Naive thymus-derived CD4-positive, alpha-beta T cell (primary cell): Measurements from ENCODE around the gene NAMPT. TPM values are rescaled to one million over a fixed set of nuclear protein-coding genes. Genes with fewer than 3 reads are reported as not detected.

ENCODE experiments used
- ATAC-seq: fragments of 150-1000 bp; cut with Tn5 transposase; 2 replicates; pipeline ENCODE4 v1.10.0; 2021; ENCODE audit warnings: mild to moderate bottlenecking, moderate library complexity
- CTCF ChIA-PET: fragments of 350-600 bp; sonication (Branson Sonifier 250); formaldehyde crosslinking; loops from one replicate; lab custom pipeline; 2021; ENCODE audit warnings: antibody characterized with exemption; lab: Charles Lee
- POLR2A ChIA-PET: fragments of 350-600 bp; sonication (Branson Sonifier 250); formaldehyde crosslinking; loops from one replicate; lab custom pipeline; 2021; ENCODE audit warnings: antibody characterized with exemption, inconsistent platforms; lab: Charles Lee
- DNase-seq, 9 donors: peaks; one replicate each; pipeline versions ENCODE4 v3.0.0 to v3.0.0-alpha.2; 2020 to 2022; ENCODE audit warnings: mixed read lengths in 1 of 9
- H3K27ac ChIP-seq: one replicate; pipeline ENCODE4 v1.7.0; 2013; ENCODE audit warnings: mild to moderate bottlenecking, low read depth, low read length, moderate library complexity
- H3K27me3 ChIP-seq, 2 donors: one replicate each; pipeline ENCODE4 v1.7.0; 2013; ENCODE audit warnings: low read length in 2 of 2, mild to moderate bottlenecking in 2 of 2, moderate library complexity in 2 of 2; ENCODE audit not compliant: control insufficient read depth in 2 of 2, insufficient read depth in 2 of 2
- H3K36me3 ChIP-seq, 3 experiments: 1 replicate in 2 of 3; 2 replicates in 1 of 3; pipeline ENCODE4 v1.7.0; 2013; ENCODE audit warnings: low read length in 3 of 3, mild to moderate bottlenecking in 3 of 3, moderate library complexity in 1 of 3; ENCODE audit not compliant: insufficient read depth in 3 of 3, control insufficient read depth in 2 of 3
- H3K4me1 ChIP-seq, 2 donors: one replicate each; pipeline ENCODE4 v1.7.0; 2013; ENCODE audit warnings: low read length in 2 of 2, mild to moderate bottlenecking in 2 of 2, moderate library complexity in 1 of 2; ENCODE audit not compliant: control insufficient read depth in 2 of 2, insufficient read depth in 2 of 2
- H3K4me3 ChIP-seq: 2 replicates; pipeline ENCODE4 v1.7.0; 2013; ENCODE audit warnings: mild to moderate bottlenecking, low read length
- H3K9me3 ChIP-seq, 3 experiments: 1 replicate in 2 of 3; 2 replicates in 1 of 3; pipeline ENCODE4 v1.7.0; 2013; ENCODE audit warnings: low read length in 3 of 3; ENCODE audit not compliant: control insufficient read depth in 2 of 3
- H3K27ac Mint-ChIP-seq, 9 donors: one replicate each; pipeline ENCODE4 v1.8.0; 2020 to 2022; ENCODE audit warnings: mixed read lengths in 9 of 9, mild to moderate bottlenecking in 8 of 9, moderate library complexity in 5 of 9, inconsistent platforms in 2 of 9
- H3K27me3 Mint-ChIP-seq, 5 donors: one replicate each; pipeline ENCODE4 v1.8.0; 2021 to 2022; ENCODE audit warnings: mixed read lengths in 5 of 5, mild to moderate bottlenecking in 1 of 5
- H3K36me3 Mint-ChIP-seq, 5 donors: one replicate each; pipeline ENCODE4 v1.8.0; 2020 to 2022; ENCODE audit warnings: mixed read lengths in 5 of 5, mild to moderate bottlenecking in 3 of 5, inconsistent platforms in 1 of 5
- H3K4me1 Mint-ChIP-seq, 7 donors: one replicate each; pipeline ENCODE4 v1.8.0; 2020 to 2022; ENCODE audit warnings: mixed read lengths in 7 of 7, mild to moderate bottlenecking in 3 of 7, inconsistent platforms in 1 of 7
- H3K4me3 Mint-ChIP-seq, 10 donors: one replicate each; pipeline ENCODE4 v1.8.0; 2020 to 2022; ENCODE audit warnings: mild to moderate bottlenecking in 10 of 10, mixed read lengths in 10 of 10, moderate library complexity in 6 of 10, inconsistent platforms in 2 of 10
- H3K9me3 Mint-ChIP-seq, 11 donors: one replicate each; pipeline ENCODE4 v1.8.0; 2020 to 2022; ENCODE audit warnings: mixed read lengths in 11 of 11, mild to moderate bottlenecking in 4 of 11, inconsistent platforms in 1 of 11, moderate library complexity in 1 of 11
- intact Hi-C, 2 donors: fragments of 100-400 bp; cut with micrococcal nuclease; formaldehyde crosslinking; loops; one replicate each; pipeline ENCODE4 v1.15.1; 2023
- polyA plus RNA-seq, 2 donors: library from polyadenylated mRNA; unstranded; fragments of 300-500 nt; fragmentation: Illumina TruSeq; gene quantifications; one replicate each; pipeline ENCODE4 v1.2.3, GENCODE V29; 2021
- total RNA-seq, 6 experiments: library from RNA in 5 of 6; stranded (reverse) in 5 of 6; gene quantifications; 1 replicate in 5 of 6; 2 replicates in 1 of 6; pipeline ENCODE4 v1.2.3 and lab custom pipeline; 2021 to 2026

Gene NAMPT
- total and polyA plus RNA-seq, 7 experiments from 2014 or later = 13.9 to 731 (median 25.0) TPM

DNA sequence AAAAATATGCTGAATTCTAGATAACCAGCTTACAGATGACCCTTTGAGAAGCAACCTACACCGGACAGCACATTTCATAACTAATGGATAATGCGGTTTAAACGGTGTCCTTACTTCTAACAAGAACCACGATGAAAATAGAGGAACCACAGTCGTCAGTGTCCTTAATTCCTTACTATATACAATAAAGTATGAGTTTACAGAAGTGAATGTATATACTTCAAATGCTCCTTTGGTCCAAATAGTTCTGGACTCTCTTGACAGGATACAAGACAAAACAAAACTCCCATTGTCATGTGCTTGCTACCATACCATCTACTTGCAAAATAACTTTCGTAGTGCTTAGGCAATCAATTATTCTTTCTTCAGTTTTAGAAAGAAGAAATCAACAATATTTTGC is 2.4 kb downstream of the NAMPT start:
- Histone ChIP-seq H3K36me3 (no peaks in the 10 kb centered on the region), H3K27me3 (no peaks in the 10 kb centered on the region), H3K4me3 (no peak overlapping the region), H3K4me1 (peaks cover 9 to 10% of the 10 kb centered on the region in 2 donors), H3K9me3 (no peaks in the 10 kb centered on the region), H3K27ac (no peak overlapping the region)
- Mint-ChIP-seq H3K36me3 (peaks cover 0 to 17% (median 2%) of the 10 kb centered on the region in 5 donors), H3K4me3 (peak overlapping the region in 2 of 10 donors; percentile 9 to 72), H3K9me3 (no peaks in the 10 kb centered on the region), H3K4me1 (peaks cover 28 to 72% (median 51%) of the 10 kb centered on the region in 7 donors), H3K27ac (peak overlapping the region in 1 of 9 donors; percentile 44), H3K27me3 (no peaks in the 10 kb centered on the region)
- no peak for ATAC-seq
- no peak for DNase-seq
- intact Hi-C loops = loop anchor here (5.0 to 10.0 kb wide), 4 partner anchors 208 to 605 kb away; partner anchors contain the start of gene PIK3CG (in 1 of the 2)
- ChIA-PET CTCF (no interaction called here), POLR2A (no interaction called here)

- Histone ChIP-seq H3K4me1 (peaks cover 9 to 10% of the 10 kb centered on the region in 2 donors), H3K4me3 (no peak overlapping the region), H3K9me3 (no peaks in the 10 kb centered on the region), H3K27me3 (no peaks in the 10 kb centered on the region), H3K36me3 (no peaks in the 10 kb centered on the region), H3K27ac (no peak overlapping the region)
- no peaks in the 10 kb centered on the region for H3K9me3 Mint-ChIP-seq
- H3K4me3 Mint-ChIP-seq = peak overlapping the region in 1 of 10 donors; percentile 35
- ChIA-PET POLR2A (no interaction called here), CTCF (no interaction called here)
- intact Hi-C loops = loop anchor here (1.0 to 10.0 kb wide), 5 partner anchors 8 to 604 kb away; partner anchors contain the start of gene PIK3CG (in 1 of the 2)
- no peaks in the 10 kb centered on the region for H3K27me3 Mint-ChIP-seq
- ATAC-seq (no peak), DNase-seq (no peak)
- peaks cover 0 to 21% (median 3%) of the 10 kb centered on the region in 5 donors for H3K36me3 Mint-ChIP-seq
- peak overlapping the region in 1 of 9 donors; percentile 36 for H3K27ac Mint-ChIP-seq
- H3K4me1 Mint-ChIP-seq = peaks cover 32 to 75% (median 51%) of the 10 kb centered on the region in 7 donors
Measured at GRCh38 chr7:106281585-106282318, 3.0 kb downstream of the NAMPT start.

GRCh38 chr7:106281127-106281526 is 3.7 kb downstream of the NAMPT start:
- no peak overlapping the region for H3K4me3 ChIP-seq

DNA sequence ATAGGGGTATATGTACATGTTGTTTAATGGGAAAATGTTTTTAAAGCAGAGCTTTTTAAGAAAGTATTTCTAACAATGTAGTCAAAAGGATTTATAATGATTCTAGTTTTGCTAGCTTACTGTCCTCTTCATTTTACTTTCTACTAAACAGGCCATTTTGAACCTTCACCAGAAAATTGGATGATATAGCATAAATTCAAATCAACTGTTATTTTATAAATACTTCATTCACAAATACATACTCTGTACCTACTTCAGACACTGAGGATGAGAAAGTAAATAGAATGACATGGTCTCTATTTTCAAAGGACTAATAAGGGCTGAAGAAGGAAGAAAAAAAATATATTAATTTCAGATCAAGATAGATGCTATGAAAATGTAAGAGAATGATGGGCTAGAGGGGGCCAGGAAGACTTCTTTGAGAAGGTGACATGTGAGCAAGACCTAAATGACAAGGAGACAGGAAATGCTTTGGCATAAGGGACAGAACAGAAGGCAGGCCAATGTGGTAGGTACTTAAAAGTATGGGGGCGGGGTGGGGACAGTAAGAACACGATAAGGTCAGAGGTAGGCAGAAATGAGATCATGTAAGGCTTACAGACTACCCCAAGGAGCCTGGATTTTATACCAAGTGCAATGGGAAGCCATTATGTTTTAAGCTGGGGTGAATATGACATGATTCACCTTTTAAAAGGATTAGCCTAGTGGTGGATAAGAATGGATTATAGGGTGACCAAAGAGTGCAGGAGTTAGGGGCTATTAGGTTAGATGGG is 5.2 kb downstream of the NAMPT start:
- POLR2A ChIA-PET = no interaction called here
- Histone ChIP-seq H3K27me3 (no peaks in the 10 kb centered on the region), H3K4me3 (no peak overlapping the region), H3K9me3 (no peaks in the 10 kb centered on the region), H3K27ac (no peak overlapping the region), H3K36me3 (no peaks in the 10 kb centered on the region), H3K4me1 (peaks cover 4 to 6% of the 10 kb centered on the region in 2 donors)
- Mint-ChIP-seq H3K36me3 (peaks cover 0 to 23% (median 7%) of the 10 kb centered on the region in 5 donors), H3K27ac (peak overlapping the region in 3 of 9 donors; percentile 56 to 64 (median 57)), H3K4me3 (peak overlapping the region in 1 of 10 donors; percentile 57), H3K27me3 (no peaks in the 10 kb centered on the region), H3K9me3 (no peaks in the 10 kb centered on the region), H3K4me1 (peaks cover 25 to 67% (median 43%) of the 10 kb centered on the region in 7 donors)
- intact Hi-C loops = loop anchor here (5.0 to 10.0 kb wide), 4 partner anchors 205 to 602 kb away; partner anchors contain the start of gene PIK3CG (in 1 of the 2)
- CTCF ChIA-PET = no interaction called here
- ATAC-seq = no peak
- DNase-seq = no peak

More at GRCh38 chr7:106281127-106281526, 3.7 kb downstream of the NAMPT start:
- H3K27me3 ChIP-seq = no peaks in the 10 kb centered on the region
- Mint-ChIP-seq H3K27ac (no peak overlapping the region), H3K36me3 (peaks cover 0 to 20% (median 3%) of the 10 kb centered on the region in 5 donors), H3K27me3 (no peaks in the 10 kb centered on the region), H3K4me1 (peaks cover 32 to 73% (median 50%) of the 10 kb centered on the region in 7 donors), H3K9me3 (no peaks in the 10 kb centered on the region), H3K4me3 (peak overlapping the region in 1 of 10 donors; percentile 45)
- intact Hi-C loops = loop anchor here (1.0 to 10.0 kb wide), 5 partner anchors 8 to 604 kb away; partner anchors contain the start of gene PIK3CG (in 1 of the 2)
- ATAC-seq (no peak), DNase-seq (no peak)
- CTCF ChIA-PET = no interaction called here
- no peaks in the 10 kb centered on the region for H3K9me3 ChIP-seq
- H3K27ac ChIP-seq = no peak overlapping the region
- peaks cover 7 to 10% of the 10 kb centered on the region in 2 donors for H3K4me1 ChIP-seq
- no peaks in the 10 kb centered on the region for H3K36me3 ChIP-seq
- POLR2A ChIA-PET = interaction anchor here (0.7 kb wide), 1 partner anchor 12 kb away, joined by 4 read pairs; no protein-coding TSS in a partner anchor

DNA sequence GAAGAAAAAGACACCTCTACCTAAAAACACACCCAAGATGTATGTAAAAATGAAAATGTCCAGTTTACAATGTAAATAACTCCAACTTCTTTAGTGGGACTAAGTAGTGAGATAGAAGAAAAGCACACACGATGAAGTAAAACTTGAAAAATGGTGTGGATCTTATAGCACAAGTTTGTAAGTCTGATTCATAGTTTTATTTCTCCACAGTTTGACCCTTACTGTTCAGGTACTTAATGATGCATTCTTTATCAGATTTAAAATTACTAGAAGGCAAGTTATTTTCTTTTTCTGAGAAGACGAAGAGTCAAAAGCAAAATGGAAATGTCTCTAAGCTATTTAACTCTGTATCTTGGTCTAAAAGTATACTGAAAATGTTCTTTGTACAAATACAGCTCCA is 6.1 kb downstream of the NAMPT start:
- Mint-ChIP-seq H3K4me1 (peaks cover 21 to 68% (median 40%) of the 10 kb centered on the region in 7 donors), H3K27ac (no peak overlapping the region), H3K9me3 (no peaks in the 10 kb centered on the region), H3K27me3 (no peaks in the 10 kb centered on the region), H3K4me3 (peak overlapping the region in 1 of 10 donors; percentile 12), H3K36me3 (peaks cover 0 to 25% (median 8%) of the 10 kb centered on the region in 5 donors)
- POLR2A ChIA-PET = no interaction called here
- CTCF ChIA-PET = no interaction called here
- DNase-seq (no peak), ATAC-seq (no peak)
- Histone ChIP-seq H3K4me1 (peaks cover 4% of the 10 kb centered on the region in 2 donors), H3K4me3 (no peak overlapping the region), H3K27ac (no peak overlapping the region), H3K9me3 (no peaks in the 10 kb centered on the region), H3K36me3 (peaks cover 0 to 3% (median 0%) of the 10 kb centered on the region in 3 experiments), H3K27me3 (no peaks in the 10 kb centered on the region)
- intact Hi-C loops = no loop called here

- DNase-seq = no peak
- Mint-ChIP-seq H3K9me3 (no peaks in the 10 kb centered on the region), H3K27ac (no peak overlapping the region), H3K27me3 (no peaks in the 10 kb centered on the region), H3K36me3 (peaks cover 0 to 27% (median 12%) of the 10 kb centered on the region in 5 donors), H3K4me1 (peaks cover 17 to 63% (median 37%) of the 10 kb centered on the region in 7 donors), H3K4me3 (no peak overlapping the region)
- Histone ChIP-seq H3K27me3 (no peaks in the 10 kb centered on the region), H3K27ac (no peak overlapping the region), H3K4me1 (no peaks in the 10 kb centered on the region), H3K9me3 (no peaks in the 10 kb centered on the region), H3K36me3 (peaks cover 0 to 4% (median 0%) of the 10 kb centered on the region in 3 experiments), H3K4me3 (no peak overlapping the region)
- intact Hi-C loops = no loop called here
- no peak for ATAC-seq
- CTCF ChIA-PET = no interaction called here
- POLR2A ChIA-PET = no interaction called here
Measured at GRCh38 chr7:106277976-106278375, 6.8 kb downstream of the NAMPT start.
